Measurements from ENCODE around the gene CYP1A2.
"Not testable (repeated sequence)": the region's sequence is repeated elsewhere in the genome, so short reads cannot be mapped to it uniquely, and the experiment has no call there.

Gene CYP1A2, protein sequence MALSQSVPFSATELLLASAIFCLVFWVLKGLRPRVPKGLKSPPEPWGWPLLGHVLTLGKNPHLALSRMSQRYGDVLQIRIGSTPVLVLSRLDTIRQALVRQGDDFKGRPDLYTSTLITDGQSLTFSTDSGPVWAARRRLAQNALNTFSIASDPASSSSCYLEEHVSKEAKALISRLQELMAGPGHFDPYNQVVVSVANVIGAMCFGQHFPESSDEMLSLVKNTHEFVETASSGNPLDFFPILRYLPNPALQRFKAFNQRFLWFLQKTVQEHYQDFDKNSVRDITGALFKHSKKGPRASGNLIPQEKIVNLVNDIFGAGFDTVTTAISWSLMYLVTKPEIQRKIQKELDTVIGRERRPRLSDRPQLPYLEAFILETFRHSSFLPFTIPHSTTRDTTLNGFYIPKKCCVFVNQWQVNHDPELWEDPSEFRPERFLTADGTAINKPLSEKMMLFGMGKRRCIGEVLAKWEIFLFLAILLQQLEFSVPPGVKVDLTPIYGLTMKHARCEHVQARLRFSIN

DNA sequence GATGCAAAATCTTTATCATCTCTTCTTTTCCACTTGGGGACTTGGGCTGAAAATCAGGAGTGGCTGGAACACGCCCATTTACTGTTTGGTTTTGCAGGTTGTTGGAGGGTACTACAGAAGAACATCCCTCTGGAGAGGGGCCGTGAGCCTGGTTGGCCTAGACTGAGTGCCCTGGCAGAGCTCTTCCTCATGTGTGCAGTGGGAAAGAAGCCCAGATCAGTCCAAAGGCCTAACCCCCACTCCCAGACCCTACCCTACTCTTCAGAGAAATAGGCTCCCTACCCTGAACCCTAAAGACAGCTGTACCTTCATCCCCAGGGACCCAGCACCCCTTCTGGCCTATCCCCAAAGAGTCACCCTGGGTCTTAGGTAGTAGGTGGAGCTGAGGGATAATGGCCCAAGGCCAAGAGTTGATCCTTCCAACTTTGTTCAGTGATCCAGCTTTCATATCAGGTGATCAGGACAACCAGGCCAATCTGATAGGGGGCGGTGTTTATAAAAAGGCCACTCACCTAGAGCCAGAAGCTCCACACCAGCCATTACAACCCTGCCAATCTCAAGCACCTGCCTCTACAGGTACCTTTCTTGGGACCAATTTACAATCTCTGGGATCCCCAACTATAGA lies at the start of gene CYP1A2:
CYP1A2 (plus strand) TSS at position 524 of the 625 bp plus-strand sequence. CDS start 894 bp downstream, outside the sequence.
- DNase-seq, result no peak

DNA sequence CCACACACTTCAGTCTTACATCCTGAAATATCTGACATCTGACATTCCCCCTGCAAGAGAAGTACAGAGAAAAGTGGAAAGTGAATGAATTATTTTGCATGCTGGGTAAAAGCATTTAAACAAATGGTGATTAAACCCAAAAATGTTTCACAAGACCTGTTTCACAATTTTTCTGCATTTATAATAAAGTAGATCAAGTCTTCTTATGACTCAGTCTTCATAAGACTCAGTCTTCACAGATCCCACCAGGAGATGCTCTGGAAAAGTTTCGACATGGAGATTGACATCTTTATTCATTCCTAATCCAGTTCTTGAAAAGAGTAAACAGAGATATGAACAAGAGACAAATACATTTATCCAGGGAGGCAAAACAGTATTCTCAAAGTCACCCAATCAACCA lies 39.6 kb upstream of the CYP1A2 start:
- DNase-seq, result no peak

DNA sequence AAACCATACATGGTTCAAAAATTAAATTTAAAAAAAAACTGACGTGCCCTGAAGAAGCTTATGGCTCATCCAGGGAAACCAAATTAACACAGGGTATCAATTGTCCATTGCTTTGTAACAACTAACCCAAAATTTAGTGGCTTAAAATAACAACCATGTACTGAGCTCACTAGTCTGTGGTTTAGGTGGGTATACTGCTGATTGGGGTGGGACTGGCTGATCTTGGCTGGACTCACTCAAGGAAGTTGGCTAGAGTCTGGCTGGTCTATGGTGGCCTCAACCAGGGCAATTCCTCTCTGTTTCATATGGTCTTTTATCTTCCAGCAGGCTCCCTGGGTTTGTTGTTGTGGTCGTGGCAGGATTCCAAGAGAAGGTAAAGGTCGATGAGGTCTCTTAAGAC lies 38.8 kb upstream of the CYP1A2 start:
- DNase-seq, result no peak

DNA sequence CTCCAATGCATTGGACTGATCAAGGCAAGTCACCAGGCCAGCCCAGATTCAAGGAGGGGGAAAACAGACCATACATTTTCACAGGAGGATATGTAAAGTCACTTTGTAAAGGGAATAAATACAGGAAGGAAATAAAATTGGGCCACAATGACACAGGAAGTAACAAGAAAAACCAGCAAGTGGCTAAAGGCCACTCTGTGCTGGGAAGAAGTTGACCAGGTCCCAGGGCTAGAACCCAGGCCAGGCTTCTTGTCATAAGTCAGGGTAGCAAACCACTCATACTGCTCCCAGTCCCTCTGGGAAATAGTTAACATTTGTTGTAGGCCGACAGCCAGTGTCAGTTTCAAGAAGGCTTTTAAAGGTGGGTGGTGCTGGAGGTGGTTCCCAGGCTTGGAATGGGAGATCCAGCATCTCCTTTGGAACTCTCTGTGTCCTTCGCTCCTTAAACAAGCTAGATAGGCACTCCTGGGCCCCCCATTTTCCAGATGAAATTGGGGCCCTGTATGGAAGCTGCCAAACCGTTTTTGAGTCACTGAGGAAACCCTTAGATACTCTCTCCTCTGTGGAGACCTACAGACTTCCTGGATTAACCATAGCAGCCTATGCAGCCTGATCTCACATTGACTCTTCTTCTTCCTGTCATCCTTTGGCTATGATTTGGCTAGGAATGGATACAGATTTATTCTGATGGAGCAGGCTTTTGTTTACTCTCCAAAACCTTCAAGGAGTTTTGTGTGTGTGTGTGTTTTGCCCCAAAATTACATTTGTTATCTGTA lies 38.1 kb upstream of the CYP1A2 start:
- DNase-seq, result no peak

DNA sequence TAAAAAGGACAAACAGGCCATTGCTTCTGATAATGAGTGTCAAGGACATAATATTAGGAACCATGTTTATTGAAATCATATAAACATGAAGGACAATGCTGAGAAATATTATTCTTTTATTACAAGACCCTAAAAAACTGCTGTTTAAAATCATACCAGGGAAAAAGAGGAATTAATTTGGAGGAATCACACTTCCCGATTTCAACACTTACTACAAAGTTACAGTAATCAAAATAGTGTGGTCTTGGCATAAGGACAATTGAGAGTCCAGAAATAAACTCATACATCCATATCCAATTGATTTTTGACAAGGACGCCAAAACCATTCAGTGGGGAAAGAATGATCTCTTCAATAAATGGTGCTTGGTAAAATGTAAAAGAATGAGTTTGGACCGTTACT lies 36.3 kb upstream of the CYP1A2 start:
- no peak for DNase-seq

DNA sequence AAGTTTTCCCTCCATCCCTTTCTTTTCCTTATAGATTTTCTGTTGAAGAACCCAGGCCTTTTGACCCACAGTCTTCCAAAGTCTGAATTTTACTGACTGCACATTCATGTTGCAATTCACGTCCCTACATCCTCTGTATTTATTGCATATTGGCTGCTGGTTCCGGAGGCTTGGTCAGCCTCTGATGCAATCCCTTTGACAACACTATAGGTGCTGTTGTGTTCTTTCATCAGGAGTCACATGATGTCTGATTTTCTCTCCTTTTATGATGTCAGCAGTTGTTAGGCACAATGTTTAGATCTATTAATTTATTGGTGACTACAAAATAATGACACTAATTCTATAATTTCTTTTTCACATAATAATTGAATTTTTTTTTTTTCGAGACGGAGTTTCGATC lies 32.0 kb upstream of the CYP1A2 start:
- DNase-seq, result no peak

DNA sequence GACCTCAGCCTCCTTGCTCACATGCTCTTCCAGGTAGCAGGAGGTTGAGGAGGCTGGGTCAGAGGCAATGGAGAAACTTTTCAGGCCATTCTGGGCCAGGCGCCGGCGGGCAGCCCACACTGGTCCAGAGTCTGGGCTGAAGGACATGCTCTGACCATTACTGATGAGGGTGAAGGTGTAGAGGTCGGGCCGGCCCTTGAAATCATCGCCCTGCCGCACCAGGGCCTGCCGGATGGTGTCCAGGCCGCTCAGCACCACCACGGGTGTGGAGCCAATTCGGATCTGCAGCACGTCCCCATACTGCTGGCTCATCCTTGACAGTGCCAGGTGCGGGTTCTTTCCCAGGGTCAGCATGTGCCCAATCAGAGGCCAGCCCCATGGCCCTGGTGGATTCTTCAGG lies 26.1 kb upstream of the CYP1A2 start:
- no peak for DNase-seq

DNA sequence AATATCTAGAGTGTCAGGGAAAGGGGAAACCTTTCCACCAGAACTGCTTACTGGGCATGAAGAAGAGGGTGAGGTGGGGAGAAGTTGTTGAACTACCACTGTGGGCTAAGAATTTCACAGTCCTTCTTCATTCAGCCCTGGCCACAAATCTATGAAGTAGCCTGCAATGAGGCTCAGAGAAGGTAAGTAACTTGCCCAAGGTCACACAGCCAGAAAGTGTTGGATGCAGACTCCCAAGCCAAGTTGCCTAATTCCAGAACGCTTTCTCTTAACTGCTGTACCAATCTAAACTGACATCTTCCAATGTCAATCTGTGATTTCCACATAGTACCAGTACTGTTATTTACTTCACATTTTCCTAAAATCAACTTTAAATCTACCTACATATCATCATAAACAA lies 25.5 kb upstream of the CYP1A2 start:
- DNase-seq, result no peak

DNA sequence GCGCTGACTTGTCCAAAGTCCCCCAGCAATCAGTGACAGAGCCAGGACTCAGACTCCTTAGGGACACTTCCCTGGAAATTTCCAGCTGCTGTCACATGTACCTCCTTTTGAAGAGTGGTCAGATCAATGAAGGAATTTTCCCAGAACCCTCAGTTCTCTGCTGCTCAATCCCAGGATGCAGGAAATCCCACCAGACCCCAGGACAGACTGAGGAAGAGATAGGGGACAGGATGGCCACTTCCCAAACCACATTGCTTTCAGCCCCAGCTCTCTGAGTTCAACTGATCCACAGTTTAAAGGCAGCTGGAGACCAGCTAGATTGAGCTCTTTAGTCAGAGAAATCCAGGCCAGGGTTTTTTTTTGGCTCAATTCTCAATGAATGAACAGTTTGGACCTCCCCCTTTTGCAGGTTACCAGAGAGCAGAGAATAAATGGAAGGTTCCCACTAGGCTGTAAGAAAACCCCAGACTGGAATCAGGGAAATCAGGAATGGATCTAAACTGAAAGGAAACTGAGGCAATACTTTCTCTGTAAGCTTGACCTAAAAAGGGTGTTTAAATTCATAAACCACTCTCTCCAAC lies 24.8 kb upstream of the CYP1A2 start:
- DNase-seq, result peak in 1 of 2 donors; percentile 36

DNA sequence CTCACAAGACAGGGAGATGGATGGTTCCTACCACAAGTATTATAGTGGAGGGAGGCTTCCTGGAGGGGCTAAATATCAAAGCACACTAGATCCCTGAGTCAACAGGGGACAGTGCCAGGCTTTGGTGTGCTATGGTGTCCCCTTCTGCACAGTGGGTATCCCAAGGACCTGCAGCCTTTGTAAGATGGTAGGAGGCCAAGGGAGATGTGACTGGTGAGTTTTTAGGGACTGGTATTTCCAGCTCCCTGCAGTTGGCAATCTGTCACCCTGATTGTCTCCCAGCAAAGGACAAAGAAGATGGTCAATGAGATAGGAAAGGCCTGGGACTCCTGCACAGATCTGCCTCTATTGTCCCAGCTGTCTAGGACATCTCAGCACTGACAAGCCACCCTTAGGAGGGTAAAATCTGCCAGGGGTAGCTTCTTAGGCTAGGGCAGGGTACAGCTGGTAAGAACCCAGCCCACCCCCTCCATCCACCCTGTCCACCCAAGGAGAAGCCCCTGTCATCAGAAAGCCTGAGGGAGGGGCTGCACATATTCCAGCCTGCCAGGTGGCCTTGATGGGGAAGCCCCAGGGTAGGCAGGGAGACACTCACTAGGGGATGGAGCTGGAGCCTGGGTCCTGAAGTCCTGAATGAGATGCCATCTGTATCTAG lies 23.9 kb upstream of the CYP1A2 start:
- DNase-seq, result no peak

DNA sequence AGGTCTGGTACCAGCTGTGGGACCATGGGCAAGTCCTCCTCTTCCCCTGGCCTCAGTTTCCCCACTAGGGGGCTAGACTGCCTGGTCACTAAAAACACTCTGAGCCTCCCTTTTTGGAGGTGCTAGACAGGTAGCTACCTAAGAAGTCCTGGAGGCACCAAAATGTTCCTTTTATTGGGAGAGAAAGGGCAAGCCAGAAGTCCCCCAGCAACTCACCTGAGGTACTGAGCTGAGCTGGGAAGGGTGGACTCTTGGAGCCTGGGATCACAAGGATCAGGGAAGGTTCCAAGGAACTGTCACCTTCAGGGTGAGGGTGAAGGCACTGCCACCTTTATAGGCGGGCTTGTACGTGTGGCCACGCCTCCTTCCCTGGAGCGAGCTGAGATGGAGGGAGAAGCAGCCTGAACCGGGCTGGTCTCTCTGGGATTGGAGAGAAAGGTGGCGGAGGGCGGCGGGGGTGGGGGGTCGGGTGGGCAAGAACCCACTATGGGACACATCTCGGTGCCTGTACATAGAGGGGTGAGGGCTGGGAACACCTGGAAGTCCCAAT lies 23.3 kb upstream of the CYP1A2 start, which contains the start of gene CYP1A1:
CYP1A1 (minus strand) TSS at position 304 of the 550 bp plus-strand sequence. CDS start 2,431 bp downstream, outside the sequence.
- peak in 1 of 2 donors; percentile 25 for DNase-seq

DNA sequence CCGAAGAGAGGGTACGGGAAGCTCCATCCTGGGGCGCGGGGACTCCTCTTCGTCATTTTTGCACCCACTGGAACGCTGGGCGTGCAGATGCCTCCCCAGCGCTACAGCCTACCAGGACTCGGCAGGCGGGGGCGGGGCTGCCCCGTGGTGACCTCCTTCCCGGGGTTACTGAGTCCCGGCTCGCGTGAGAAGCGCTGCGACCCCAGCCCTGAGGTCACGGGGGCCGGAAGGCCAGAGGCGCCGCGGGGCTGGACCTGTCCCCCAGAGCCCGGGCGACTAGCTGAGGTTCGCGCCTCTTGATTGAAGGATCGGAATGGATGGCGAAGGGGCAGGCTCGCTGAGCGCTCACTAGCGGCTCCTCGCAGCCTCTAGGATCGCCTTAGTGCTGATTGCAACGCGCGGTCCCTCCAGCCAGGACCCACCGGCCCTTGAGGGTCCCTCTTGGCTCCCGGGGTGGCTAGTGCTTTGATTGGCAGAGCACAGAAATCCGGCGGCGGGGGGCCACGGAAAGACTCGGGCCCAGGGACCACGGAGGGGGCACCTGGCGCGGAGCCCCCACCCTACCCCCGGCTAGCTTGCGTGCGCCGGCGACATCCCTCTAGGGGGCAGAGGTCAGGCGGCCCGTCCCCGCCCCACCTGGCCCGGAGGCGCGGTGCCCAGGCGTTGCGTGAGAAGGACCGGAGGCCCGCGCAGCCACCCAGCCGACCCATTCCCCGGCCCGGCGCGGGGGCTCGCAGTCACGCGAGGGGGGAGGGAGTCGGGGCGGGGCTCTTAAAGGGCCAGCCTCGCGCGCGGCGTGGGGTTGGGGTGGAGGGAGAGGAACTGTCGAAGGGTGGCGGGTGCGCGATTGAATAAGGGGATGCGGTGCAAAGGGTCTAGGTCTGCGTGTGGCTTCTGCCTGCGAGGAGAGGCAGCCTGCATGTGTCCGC lies 22.5 kb upstream of the CYP1A2 start:
- peak; percentile 13 to 33 for DNase-seq

DNA sequence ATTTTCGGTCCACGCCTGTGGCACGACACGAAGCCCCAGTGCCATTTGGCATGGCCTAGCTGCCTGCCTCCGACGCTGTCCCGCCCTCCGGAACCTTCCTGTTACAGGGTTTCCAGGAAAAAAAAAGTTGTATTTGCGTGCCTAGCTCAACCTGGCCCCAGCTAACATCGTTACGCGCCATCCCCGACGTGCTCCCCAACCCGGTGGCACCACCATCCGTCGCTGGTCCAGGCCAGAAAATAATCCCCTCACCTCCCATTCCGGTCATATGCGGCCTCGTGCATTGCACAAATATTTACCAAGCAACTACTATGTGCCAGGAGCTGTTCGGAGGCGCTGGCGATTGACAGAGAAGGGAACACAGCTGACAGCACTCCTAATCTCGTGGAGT lies 21.9 kb upstream of the CYP1A2 start:
- DNase-seq, result no peak

DNA sequence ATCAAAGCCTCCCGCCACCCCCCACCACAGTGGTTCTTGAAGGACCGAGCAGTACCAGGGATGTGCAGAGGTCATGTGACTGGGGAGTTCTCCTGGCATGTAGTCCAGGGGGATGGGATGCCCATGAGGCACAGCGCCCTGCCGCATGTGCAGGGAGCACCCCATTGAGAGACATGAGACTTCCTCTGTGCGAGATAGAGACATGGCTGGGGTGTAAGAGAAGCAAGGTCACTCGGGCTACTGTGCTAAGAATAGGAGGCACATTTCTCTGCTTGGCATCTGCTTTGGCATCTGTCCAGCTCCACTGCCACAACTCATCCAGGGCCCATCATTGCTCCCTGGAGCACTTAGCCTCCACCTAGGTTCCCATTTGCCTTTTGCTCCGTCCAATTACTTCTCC lies 20.9 kb upstream of the CYP1A2 start:
- DNase-seq, result no peak

DNA sequence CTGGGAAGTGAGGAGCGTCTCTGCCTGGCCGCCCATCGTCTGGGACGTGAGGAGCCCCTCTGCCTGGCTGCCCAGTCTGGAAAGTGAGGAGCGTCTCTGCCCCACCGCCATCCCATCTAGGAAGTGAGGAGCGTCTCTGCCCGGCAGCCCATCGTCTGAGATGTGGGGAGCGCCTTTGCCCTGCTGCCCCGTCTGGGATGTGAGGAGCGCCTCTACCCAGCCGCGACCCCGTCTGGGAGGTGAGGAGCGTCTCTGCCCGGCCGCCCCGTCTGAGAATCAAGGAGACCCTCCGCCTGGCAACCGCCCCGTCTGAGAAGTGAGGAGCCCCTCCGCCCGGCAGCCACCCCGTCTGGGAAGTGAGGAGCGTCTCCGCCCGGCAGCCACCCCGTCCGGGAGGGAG lies 19.9 kb upstream of the CYP1A2 start:
- not testable (repeated sequence) for DNase-seq

DNA sequence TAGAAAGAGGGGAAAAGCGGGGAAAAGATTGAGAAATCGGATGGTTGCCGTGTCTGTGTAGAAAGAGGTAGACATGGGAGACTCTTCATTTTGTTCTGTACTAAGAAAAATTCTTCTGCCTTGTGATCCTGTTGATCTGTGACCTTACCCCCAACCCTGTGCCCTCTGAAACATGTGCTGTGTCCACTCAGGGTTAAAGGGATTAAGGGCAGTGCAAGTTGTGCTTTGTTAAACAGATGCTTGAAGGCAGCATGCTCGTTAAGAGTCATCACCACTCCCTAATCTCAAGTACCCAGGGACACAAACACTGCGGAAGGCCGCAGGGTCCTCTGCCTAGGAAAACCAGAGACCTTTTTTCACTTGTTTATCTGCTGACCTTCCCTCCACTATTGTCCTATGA lies 19.3 kb upstream of the CYP1A2 start:
- not testable (repeated sequence) for DNase-seq

DNA sequence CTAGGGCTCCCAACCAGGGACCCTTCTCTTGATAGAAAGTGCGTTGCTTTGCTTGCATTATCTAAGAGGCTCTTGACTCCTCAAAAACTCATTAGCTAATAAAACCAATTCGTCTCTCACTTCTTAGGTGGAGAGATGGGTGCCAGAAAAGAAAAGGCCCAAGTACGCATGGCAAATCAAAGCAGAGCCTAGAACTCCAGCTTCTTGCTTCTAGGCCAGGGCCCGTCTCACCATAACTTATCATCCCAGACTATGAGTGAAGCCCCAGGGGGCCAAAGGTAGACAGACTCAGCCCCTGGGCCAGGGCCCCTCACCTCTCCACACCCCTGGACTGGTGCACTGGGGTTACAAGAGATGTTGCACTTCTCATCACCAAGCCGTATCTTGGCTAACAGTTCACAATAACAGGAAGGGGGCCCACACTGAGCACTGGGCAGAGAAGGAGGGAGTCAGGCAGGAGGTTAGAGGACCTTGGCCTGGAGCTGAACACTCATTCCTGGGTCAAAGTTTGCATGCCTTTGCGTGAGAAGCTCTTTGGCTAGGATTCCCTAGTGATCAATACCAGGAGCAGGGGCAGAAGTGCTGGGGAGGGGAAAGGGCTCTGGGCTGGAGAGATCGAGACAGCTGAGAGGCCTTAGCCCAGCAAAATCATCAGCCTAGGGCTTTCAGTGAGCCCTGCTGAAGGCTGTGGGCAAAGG lies 17.9 kb upstream of the CYP1A2 start:
- DNase-seq, result no peak

DNA sequence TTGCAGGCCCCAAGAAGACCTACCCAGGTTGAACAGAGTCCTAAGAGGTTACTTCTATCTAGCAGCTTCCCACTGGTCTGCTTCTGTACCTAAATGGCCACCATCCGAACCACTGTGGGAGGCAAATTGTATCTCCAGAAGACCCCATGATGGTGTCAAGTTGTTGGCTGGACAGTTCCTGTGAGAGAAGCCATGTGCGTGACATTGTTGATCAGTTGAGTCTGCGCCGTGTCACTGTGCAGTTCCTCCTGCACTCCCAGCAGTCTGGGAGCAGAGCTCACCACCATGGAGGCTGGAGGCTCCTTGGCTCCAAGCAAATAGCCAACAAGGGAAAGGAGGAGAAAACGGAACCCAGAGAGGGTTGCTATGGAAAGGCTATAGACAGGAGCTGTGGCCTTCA lies 15.8 kb upstream of the CYP1A2 start:
- no peak for DNase-seq

DNA sequence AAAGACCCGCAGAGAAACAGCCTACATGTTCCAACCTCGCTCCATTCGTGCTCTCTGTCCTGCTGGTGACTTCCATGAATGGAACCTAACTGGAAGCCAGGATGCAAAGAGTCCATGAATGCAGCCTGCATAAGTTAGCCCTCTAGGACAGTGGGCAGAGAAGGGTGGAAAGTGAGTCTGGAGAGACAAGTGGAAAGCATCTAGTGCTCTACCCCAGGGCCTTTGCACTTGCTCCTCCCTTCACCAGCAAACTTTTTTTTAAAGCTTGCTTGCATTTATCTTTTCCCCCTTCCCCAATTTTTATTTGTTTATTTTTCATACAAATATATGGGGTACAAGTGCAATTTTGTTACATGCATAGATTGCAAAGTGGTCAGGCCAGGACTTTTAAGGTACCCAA lies 15.4 kb upstream of the CYP1A2 start:
- no peak for DNase-seq

DNA sequence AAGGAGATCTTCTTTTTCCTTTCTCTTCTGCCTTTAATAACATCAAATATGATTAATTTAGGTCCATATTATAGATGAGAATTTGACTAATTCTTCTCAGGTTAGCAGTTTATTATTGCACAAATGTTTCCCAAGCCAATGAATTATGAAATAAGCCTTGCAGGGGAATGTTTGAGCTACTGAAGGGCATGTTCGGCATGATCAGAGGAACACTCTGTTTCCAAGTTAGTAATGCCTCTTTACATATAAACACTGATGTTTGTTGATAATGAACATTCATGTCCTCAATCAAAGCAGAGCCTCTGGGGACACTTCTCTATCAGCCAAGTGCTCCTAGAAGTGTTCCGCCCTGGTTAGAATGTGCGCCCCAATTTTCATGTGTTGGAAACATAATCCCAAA lies 13.3 kb upstream of the CYP1A2 start:
- DNase-seq, result no peak
